Bronchial epithelial cell (primary cell): ENCODE data around the gene CBX2. TPM values are rescaled to one million over a fixed set of nuclear protein-coding genes. Genes with fewer than 3 reads are reported as not detected.
A peak's percentile ranks its signal among the peaks of the same experiment; 100 is the strongest.

Experiments used
- DNase-seq: peaks from one replicate; pipeline ENCODE4 v3.0.0-alpha.2; 2010; ENCODE audit warnings: low read depth
- FAIRE-seq: peaks from 2 replicates; lab custom pipeline; 2011; peaks lifted over from hg19 to GRCh38; lab: Jason Lieb, UNC
- H3K27me3 ChIP-seq: 2 replicates; pipeline ENCODE4 v1.5.1; 2011; ENCODE audit warnings: low read length; ENCODE audit not compliant: control insufficient read depth, insufficient read depth
- H3K36me3 ChIP-seq: 2 replicates; pipeline ENCODE4 v1.5.1; 2011; ENCODE audit warnings: low read length; ENCODE audit not compliant: control insufficient read depth, insufficient read depth
- H3K4me3 ChIP-seq: 2 replicates; pipeline ENCODE4 v1.5.1; 2011; ENCODE audit warnings: mild to moderate bottlenecking, low read depth, low read length, control low read depth
- total RNA-seq: library from RNA; depleted of rRNA; stranded (reverse); fragments of >200 nt; gene quantifications from 2 replicates; pipeline ENCODE4 v1.2.1, GENCODE V29; 2014
- TF ChIP-seq, protein P1 (sequence below): IDR thresholded peaks from 2 replicates; pipeline ENCODE4 v1.5.1; 2011; ENCODE audit warnings: mild to moderate bottlenecking, moderate library complexity, low read length, control low read depth, inconsistent platforms; ENCODE audit not compliant: insufficient read depth, severe bottlenecking

Gene CBX2
- total RNA-seq, 1 donor from 2014 or later = 1.1 TPM

DNA sequence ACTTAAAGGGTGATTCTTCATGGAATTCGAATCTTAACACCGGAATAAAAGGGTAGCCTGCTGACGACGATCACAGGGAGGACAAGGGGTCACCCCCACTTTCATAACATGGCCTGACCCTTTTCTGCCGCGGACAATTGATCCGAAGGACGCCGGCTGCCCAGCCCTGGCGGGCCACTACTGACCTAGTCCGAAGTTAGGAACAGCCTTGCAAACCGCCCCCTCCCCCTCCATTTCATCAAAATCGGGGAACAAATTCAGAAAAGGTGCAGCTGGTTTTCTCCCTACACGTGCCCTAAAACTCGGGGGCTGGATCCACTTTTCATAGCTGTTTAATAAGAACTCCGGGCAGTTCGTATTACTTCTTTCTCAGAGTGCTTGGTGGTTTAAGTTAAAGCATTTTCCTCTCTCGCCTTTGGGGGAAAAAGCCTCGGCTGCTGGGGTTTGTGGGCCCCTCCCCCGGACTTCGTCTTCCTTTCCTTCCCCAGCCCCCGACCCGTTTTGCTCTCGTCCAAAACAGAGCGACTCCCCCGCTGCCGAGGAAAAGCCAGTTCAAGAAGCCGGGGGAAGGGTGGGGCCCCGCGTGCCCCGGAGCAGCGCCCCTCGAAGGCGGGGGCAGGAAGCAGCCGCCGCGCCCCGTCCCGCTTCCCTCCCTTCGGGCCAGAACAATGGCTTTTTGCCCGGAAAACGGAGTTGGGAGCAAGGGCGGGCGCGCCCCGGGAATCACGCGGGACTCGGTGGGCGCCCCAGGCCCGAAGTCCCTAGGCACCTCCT, 641 bp upstream of the CBX2 start:
- H3K36me3 ChIP-seq = no peaks in the 10 kb centered on the region
- FAIRE-seq = no peak
- peaks cover 9% of the 10 kb centered on the region for H3K27me3 ChIP-seq
- peak overlapping the region; percentile 40 for H3K4me3 ChIP-seq
- DNase-seq = no peak
- TF ChIP-seq, protein P1, sequence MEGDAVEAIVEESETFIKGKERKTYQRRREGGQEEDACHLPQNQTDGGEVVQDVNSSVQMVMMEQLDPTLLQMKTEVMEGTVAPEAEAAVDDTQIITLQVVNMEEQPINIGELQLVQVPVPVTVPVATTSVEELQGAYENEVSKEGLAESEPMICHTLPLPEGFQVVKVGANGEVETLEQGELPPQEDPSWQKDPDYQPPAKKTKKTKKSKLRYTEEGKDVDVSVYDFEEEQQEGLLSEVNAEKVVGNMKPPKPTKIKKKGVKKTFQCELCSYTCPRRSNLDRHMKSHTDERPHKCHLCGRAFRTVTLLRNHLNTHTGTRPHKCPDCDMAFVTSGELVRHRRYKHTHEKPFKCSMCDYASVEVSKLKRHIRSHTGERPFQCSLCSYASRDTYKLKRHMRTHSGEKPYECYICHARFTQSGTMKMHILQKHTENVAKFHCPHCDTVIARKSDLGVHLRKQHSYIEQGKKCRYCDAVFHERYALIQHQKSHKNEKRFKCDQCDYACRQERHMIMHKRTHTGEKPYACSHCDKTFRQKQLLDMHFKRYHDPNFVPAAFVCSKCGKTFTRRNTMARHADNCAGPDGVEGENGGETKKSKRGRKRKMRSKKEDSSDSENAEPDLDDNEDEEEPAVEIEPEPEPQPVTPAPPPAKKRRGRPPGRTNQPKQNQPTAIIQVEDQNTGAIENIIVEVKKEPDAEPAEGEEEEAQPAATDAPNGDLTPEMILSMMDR = peak; percentile 11

DNA sequence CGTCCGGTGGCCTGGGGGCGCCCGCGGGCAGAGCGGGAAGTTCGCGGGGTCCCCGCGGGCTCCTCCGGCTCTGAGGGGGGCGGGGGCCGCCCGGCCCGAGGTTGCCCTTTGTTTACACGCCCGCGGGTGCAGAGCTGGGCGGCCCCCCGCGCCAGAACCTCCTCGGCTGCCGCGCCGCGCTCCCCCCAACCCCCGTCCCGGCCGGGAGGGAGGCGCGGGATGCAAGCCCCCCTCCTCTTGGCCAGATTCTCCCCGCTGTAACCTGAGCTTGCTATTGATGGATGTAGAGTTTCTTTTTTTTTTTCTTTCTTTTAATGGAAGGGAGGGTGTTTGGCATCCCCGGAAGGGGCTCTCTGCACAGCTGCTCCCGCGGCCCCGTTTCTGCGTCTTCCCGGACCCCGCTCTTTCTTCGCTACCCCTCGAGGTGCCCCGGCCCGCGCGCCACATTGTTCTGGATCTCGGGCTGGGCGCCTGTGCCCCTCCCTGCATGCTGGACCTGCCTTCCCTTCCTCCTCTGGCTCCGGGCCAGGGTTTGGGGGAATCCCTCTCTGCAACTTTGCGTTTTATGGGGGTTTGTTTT, 646 bp downstream of the CBX2 start:
- peak overlapping the region; percentile 57 for H3K4me3 ChIP-seq
- peaks cover 7% of the 10 kb centered on the region for H3K27me3 ChIP-seq
- FAIRE-seq = no peak
- TF ChIP-seq, protein P1 = no peak
- DNase-seq = no peak
- no peaks in the 10 kb centered on the region for H3K36me3 ChIP-seq

DNA sequence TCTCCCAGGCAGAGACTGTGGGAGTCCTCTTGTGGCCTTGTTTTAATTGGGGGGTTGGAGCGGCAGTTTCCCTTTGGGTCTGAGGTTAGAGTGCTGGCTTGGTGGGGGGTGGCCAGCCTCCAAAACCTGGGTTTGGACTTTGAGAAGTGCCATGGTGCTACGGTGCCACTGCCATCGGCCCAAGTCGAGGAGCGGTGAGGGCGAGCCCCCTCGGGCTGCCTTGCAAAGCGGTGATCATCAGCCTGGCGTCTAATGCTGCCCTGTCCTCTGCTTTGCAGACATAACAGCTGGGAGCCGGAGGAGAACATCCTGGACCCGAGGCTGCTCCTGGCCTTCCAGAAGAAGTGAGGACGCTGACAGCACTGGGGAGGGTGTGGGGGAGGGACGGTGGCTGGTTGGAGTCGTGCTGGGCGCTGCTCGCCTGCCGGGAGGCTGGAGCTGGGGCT, 1.2 kb downstream of the CBX2 start:
- Histone ChIP-seq H3K36me3 (peaks cover under 1% of the 10 kb centered on the region), H3K27me3 (peaks cover 7% of the 10 kb centered on the region), H3K4me3 (peak overlapping the region; percentile 57)
- FAIRE-seq (no peak), DNase-seq (no peak)
- TF ChIP-seq, protein P1 = no peak

DNA sequence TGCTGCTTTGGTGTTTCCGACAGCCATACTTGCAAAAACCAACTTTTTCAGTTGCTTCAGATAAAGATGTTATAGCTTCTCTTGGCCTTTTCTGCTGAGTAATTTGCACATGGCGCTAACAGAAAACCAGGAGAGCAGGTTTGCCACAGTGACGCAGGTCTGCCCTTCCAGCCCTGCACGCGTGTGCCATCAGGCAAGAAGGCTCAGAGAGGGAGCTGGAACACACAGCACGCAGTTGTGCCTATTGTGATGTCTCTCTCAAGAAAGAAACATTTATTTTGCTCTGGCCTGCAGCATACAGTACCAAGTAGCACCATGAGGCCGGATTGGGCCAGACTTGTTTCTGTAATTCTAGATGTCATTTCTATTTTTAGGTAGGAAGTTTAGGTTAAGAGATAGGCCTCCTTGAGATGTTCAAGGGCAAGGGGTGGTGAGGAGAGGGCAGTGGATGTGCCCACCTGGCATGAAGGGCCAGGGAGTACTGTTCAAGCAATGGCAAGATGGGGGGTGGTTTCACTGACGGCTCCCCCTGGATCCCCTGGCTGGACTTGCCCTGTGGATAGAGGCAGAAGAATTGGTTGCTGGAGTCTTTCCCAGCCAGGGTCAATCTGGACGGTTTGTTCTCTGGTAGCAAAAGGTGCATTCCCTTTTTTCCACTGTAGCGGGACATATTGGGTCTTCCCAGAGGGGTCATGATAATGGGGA, 1.9 kb downstream of the CBX2 start:
- FAIRE-seq (peak; percentile 70), DNase-seq (peak; percentile 46)
- TF ChIP-seq, protein P1 = no peak
- H3K27me3 ChIP-seq = peaks cover 7% of the 10 kb centered on the region
- peaks cover 2% of the 10 kb centered on the region for H3K36me3 ChIP-seq
- H3K4me3 ChIP-seq = no peak overlapping the region

DNA sequence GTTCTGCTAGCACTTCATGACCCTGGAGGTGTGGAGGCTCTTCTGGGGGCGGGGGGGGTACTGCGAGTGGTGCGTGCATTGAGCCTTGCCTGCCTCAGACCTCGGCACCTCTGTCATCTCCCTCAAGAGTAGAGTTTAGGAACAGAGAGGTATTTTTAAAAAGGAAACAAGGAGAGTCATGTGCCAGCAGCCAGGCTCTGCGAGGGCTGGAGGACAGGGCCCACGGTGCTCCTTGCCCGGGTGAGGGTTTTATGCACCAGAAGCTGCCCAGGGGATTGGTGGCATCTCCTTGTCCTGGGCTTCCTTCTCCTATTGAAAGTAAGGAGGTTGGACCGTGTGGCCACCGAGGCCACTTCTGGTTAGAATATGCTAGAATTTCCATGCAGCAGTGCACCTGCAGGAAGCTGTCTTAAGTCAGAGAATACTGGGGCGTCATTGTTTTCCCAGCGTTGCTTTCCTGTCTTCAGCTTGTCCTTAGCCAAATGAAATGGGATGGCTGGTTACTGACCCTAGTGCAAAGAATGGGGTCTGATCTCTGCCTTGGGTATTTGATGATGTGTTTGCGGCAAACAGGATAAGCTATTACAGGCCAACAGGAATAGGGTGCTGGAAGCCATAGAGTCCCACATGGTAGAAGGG, 3.2 kb downstream of the CBX2 start:
- Histone ChIP-seq H3K4me3 (no peak overlapping the region), H3K27me3 (peaks cover 7% of the 10 kb centered on the region), H3K36me3 (peaks cover 2% of the 10 kb centered on the region)
- TF ChIP-seq, protein P1 = no peak
- DNase-seq = no peak
- FAIRE-seq = no peak
